HG03095 (cell line): ENCODE measurements around the gene FREM2.

Experiments
- ATAC-seq: cut with Tn5 transposase; IDR thresholded peaks from one replicate; pipeline ENCODE4 v1.9.1; 2021; ENCODE audit warnings: moderate library complexity; ENCODE audit not compliant: unreplicated experiment

Gene FREM2

DNA sequence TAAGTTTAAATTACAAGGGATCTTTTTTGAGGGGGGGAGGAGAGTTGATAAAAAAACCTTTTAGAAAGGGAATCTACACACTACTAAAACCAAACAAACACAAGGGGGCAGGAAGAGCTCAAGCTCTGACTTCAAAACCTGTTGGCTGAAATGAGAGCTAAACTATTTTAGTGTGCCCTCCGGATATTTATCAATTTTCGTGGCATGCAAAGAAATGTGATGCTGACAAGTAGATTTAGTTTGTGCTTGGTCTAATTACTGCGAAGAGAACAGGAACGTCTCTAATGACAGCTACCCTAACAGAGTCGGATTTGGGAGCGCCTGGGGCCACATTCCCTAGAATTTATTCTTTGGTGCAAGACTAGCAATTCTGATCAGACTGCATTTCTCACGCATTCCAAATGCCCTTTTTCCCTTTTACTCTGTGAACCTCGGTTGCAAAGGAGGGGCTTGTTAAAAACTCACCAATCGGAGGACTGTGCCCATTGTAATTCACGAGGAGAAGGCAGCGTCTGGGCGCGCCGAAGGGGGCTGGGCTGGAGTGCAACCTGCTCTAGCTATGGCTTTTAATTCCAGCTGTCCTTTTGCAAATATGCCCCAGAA, 802 bp upstream of the FREM2 start:
- ATAC-seq = no peak

DNA sequence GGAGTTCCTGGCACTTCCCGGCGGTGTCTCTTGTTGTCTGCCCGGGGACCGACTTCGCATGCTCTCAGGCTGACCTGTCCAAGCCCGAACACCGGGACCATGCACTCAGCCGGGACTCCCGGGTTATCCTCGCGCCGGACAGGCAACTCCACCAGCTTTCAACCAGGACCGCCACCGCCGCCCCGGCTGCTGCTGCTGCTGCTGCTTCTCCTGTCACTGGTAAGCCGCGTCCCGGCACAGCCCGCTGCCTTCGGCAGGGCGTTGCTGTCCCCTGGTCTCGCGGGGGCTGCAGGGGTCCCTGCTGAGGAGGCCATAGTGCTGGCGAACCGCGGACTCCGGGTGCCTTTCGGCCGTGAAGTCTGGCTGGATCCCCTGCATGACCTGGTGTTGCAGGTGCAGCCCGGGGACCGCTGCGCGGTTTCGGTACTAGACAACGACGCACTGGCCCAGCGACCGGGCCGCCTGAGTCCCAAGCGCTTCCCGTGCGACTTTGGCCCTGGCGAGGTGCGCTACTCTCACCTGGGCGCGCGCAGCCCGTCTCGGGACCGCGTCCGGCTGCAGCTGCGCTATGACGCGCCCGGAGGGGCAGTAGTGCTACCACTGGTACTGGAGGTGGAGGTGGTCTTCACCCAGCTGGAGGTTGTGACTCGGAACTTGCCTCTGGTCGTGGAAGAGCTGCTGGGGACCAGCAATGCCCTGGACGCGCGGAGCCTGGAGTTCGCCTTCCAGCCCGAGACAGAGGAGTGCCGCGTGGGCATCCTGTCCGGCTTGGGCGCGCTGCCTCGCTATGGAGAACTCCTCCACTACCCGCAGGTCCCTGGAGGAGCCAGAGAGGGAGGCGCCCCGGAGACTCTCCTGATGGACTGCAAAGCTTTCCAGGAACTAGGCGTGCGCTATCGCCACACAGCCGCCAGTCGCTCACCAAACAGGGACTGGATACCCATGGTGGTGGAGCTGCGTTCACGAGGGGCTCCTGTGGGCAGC, 661 bp downstream of the FREM2 start:
- ATAC-seq = no peak

DNA sequence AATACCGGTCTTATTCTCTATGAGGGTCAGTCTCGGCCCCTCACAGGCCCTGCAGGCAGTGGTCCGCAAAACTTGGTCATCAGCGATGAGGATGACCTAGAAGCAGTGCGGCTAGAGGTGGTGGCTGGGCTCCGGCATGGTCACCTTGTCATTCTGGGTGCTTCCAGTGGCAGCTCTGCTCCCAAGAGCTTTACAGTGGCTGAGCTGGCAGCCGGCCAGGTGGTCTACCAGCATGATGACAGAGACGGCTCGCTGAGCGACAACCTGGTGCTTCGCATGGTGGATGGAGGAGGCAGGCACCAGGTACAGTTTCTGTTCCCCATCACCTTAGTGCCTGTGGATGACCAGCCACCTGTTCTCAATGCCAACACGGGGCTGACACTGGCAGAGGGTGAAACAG, 1.8 kb downstream of the FREM2 start:
- no peak for ATAC-seq

DNA sequence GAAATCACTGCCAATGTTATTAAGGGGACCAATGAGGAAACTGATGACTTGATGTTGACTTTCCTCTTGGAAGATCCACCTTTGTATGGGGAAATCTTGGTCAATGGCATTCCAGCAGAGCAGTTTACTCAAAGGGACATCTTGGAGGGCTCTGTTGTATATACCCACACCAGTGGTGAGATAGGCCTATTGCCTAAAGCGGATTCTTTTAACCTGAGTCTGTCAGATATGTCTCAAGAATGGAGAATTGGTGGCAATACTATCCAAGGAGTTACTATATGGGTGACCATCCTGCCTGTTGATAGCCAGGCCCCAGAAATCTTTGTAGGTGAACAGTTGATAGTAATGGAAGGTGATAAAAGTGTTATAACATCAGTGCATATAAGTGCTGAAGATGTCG, 3.4 kb downstream of the FREM2 start:
- no peak for ATAC-seq

DNA sequence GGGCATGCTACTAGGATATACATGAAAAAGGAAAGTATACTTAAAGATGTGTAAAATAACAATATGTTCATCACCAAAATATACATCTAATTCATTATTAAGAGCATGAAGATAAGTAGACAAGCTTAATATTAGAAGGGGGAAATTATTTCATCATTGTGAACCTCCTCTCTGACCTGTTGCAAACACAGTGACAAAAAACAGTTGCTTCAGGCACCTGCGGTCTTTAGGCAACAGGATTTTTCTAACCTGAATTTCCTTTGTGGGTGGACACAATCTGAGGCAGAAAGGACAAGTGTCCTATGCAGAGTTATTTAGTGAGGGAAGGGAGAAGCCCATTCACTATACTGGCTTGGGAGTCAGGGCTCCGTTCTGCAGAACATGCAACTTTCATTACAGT, 6.3 kb downstream of the FREM2 start:
- no peak for ATAC-seq

DNA sequence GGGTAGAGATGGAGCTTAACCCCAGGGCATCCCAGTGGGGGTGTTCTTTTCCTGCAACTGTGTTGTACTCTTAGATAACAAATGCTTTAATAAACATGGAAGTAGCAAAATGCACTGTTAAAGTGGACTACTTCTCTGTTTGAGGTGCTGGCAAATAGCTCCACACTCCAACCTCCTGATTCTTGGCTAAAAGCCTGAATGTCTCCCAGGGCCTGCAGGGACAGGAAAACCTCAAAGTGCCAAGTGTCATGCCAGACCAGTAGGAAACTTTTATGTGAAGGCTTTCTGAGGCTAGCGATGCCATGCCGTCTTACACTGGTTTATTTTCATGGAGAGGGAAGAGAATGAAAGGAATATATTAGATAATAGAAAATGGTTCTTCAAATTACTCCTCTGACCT, 6.8 kb downstream of the FREM2 start:
- ATAC-seq = no peak

DNA sequence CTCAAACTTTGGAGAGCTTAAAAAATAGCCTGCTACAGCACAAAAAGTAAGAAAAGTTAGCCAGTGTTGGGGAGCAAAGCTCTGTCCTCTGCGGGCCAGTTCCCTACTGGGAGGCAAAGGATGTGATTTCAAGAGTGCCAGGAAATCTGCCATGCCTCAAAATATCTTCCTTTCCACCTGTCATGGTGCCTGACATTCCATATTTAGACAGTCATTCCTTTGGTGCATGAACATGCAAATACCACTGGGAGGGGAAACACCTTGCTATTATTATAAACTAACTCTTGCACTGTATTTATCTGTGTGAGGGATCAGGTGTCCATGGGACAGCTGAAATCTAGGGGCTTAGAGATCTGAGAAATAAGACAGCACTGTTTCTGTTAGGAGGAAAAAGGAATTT, 10.3 kb downstream of the FREM2 start:
- no peak for ATAC-seq

DNA sequence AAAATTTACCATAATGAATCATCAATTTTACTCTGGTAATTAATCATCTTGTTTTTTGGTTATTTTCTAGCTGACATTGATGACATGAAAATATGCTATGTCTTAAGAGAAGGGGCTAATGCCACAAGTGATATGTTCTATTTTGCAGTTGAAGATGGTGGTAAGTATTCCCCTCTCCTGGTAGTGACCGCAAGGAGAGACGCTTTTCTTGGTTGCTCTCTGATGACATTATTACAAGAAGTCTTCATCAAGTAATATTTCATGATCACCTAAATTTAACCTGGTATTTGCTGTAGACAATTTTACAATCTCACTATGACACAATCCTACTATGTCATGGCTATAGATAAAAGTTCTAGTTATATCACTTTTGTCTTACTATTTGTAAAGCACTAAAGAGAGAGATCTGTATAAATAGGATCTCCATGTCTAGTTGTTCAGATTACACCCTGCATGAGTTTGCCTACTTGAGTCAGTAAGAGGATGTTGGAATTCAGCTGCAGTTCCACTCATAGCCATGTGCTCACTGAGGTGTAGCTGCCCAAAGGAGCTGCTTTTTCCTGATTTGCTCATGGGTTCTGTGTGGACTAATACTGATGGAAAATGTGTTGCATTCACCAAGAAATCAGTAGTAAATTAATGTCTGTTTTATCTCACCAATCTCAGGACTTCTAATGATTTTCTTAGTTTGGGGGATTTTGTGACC, 10.9 kb downstream of the FREM2 start:
- no peak for ATAC-seq

DNA sequence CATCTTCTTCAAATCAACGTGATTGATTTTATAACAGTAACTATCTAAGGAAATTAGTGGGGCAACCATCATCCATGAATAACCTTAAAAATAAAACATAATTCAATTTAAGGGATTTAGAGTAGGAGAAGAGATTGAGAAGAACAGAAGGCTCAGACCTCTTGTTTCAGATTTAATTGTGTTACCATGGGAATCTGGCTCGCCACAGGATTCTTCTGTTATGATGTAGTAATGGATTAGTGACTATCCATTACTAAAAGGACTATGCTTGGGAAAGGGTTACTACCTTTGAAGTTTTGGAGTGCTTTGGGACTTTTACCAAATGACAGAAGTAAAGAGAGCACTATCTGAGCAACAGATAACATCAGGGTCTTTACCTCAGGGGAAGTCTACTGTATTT, 13.2 kb downstream of the FREM2 start:
- no peak for ATAC-seq

DNA sequence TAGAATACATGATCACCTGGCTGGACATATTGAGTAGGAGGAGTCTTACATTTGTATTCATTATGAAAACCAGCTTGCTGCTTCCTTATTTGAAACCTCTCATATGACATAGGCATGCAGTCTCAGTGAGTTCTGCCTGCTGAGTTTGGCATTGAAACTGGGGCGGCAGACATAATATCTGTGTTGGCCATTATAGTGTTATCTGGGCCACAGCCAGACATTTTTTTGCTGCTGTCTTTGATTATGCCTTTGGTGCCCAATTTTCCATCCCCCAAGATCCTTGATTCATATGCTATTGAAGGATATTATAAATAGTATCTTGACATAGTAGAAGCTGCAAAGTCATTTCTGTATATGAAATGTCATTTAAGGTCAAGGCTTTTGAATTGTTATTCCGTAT, 15.8 kb downstream of the FREM2 start:
- ATAC-seq = no peak

DNA sequence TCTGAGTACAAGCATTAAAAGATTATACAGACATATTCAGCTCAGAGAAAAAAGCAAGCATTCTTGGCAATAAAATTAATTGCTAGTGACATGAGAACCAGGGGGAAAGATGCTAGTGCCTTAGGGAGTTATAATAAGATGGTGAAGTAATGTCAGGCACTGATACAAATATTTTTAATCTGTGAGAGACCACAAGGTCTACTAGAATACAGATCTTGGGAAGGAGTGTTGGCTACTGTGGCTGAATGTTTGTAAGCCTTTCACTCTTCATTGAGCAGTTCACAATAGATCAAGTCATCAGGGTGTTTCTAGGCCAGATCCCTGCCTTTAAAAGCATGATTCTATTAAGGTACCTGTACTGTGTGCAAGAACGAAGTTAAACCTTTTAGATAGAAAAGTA, 16.4 kb downstream of the FREM2 start:
- ATAC-seq = no peak

DNA sequence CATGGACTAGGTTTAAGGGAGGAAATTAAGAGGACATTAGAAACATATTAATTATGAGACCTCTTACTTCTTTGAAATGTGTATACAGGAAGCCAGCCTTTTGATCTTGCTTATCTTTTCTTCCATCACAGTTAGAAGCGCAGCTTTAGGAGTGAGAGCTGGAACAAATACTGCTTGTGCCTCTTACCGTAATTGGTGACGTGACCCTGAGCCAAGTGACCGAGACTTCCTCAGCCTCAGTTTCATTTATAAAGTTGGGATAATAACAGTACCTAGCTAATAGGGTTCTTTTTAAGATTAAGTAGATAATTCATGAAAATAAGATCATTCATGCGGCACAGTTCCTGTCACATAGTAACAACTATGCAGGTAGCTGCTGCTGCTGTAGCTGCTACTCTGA, 18.5 kb downstream of the FREM2 start:
- no peak for ATAC-seq

DNA sequence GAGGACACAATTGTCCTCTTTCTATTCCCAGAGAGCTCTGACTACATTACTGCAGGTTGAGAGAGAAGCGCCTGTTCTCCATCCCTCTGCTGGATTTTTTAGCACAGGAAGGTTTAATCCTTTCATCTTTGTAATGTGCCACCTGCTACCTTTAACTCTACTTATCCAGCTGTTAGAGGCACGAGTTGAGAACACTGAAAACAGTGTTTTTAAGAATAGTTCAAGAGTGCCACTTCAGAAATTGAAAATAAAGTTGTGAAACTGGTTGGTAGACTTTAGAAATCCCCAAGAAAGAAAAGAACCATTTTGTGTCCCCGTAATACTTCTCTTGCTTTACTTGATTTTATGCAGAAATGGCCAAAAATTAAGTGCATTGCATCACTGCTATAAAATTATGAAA, 20.6 kb downstream of the FREM2 start:
- no peak for ATAC-seq

DNA sequence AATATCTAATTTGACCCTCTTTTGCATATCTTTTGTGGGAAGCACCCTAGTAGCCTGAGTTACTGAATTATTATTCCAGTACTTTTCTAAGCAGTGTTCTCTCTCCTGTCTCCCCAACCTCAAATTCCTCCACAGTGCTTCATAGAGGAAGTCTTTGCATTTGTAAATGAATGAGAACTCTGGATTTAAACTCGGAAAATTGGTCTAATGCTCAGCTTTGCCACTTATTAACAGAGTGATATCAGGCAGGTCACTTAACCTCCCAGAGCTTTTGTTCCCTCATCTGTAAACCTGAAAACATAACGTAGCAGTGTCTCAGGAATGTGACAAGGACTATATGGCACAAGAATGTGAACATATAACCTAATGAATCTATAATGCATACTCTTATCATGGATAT, 26.2 kb downstream of the FREM2 start:
- ATAC-seq = no peak

DNA sequence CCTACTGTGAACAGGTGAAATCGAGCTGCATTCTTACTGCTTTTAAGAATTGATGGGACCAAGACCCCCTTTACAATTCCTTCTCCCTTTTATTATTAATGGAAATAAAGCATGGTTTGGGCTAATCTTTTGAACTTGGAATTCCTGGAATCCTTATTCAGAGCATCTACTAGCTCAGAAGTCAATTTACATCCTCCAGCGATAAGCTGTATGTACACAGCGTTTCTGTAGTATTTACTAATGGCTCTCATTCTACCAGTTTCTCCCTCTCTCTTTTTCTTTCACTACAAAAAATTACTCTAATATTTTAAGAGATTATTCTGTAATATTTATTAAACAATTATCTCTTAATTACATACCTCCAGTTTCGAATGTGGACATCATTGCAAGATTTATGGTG, 31.5 kb downstream of the FREM2 start:
- no peak for ATAC-seq

DNA sequence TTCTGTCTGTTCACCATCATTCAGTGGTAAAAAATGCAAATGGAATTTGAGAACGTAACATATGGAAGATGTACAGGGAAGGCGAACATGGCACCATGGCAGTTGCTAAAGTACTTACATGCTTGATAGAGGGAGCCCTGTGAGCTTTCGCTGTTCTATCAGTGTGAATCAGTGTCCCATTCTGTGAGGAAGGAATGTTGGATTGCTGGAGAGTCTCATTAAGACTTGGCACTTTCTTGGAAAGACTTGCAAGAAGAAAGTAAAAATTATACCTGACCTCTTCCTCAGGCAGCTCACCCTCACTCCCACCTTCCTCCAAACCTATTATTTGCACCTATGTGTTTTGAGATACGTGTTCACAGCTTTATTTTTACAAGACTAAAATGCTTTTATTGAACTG, 43.5 kb downstream of the FREM2 start:
- ATAC-seq = no peak

DNA sequence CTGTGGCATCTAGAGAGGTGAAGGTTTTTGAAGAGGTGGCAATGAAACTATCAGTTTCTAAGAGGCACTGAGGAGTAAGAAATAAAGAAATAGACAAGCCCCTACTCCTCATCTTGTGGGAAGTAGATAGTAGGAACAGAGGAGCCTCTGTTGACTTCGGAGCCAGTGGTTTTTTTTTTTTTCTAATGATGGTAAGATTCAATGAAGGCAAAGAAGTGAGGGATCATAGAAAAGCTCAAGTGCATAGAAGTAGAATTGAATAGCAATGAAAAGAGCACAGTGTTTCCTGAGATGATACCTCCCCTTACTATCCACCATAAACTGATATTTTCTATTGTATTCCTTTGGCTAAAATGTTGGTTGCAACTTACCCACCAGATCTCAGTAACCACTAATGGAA, 46.3 kb downstream of the FREM2 start:
- no peak for ATAC-seq

DNA sequence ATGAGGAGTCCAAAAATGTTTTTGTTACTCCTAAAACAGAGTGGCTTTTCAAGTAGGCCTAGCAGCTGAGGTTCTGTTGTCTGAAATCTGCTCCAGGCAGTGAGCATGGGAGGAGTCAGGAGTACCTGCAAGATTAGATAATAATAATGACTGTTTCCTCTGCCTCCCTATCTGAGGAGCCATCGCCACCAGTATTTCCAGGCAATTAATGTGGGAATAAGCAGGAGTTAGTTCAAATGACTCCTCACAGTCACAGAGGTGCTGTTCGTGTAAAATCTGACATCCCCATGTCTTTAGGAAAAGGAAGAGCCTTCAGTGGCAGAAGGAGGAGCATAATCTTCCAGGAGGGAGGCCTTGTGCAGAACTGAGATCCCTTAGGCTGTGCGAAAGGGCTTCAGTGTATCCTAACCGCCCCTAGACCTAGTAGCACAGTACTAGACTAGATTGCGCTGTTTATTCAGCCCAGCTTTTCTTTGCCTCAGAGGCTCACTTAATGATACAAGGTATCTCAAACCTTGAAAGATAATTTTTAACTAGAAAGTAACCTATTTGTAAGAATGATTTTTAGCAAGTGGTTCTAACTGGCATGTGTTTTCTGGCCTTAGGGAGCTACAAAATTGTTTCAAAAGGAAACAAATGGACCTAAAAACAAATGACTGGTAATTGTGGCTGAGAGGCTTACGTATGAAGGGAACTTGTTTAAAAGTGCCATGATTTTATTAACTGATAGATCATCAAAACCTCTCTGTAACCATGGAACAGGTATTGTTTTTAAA, 49.0 kb downstream of the FREM2 start:
- no peak for ATAC-seq

DNA sequence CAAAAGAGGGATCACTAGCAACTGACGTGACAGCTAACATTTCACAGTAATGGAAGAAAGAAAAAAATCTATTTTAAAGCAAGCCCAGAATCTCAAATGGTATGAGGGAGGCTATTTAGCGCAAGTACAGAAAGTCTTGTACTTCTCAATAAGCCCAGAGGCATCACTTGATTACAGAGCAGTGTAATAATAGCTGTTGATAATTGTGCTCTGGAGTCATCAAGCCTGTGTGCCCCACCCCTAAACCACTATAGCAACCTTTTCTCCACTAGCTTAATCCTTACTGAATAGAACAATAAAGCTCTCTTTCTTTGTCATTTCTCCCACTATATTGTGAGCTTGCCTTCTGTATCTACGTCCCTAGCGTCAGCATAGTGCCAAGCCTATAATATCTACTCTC, 56.6 kb downstream of the FREM2 start:
- ATAC-seq = no peak

DNA sequence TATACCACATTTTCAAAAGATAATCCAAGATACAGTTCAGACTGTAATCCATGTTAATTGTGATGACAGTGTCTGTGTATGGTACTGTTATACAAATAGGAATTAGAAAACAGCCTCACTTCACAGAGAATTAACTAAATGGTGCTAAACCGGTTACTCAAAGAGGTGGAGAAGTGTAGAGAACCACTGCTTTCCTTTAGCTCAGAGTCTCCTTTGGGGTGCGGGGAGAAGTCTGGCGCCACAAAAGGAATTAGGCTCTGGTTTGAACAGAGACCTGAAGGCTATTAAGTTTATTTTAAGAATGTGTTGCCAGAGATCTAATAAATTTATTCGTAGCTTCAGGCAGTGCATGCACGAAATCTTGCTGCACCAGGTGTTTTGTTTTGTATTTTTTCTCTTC, 65.8 kb downstream of the FREM2 start:
- ATAC-seq = no peak

DNA sequence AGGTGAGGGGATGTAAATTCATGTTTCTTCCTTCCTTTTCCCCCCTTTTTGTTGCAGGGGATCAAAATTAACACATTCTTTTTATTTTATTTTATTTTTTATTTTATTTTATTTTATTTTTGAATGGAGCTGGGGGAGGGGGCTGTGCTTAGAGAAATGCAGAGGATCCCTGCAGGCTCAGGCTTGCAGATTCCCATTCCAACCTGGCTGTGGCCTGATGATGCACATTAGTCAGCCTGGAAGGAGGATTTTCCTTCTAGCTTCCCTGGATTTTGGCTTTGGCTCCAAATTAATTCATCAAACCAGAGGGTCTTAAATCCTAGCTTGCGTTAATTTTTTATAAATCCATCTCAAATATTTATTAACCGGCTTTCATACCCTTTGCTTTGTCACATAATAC, 67.0 kb downstream of the FREM2 start:
- ATAC-seq = no peak
